Endothelial cell of umbilical vein (primary cell): Measurements from ENCODE around the gene GUCY1B1. TPM values are rescaled to one million over a fixed set of nuclear protein-coding genes. Genes with fewer than 3 reads are reported as not detected.

Source experiments
- BruUV-seq: library from RNA; stranded (reverse); fragments of 400-500 nt; replicated peaks from 2 replicates; lab custom pipeline; 2021; lab: Mats Ljungman, UMichigan
- CTCF ChIA-PET: fragments of 300-600, 350-600 bp; sonication (Branson Sonifier 250); formaldehyde crosslinking; loops from one replicate; lab custom pipeline; 2021; ENCODE audit warnings: antibody characterized with exemption, inconsistent platforms; lab: Charles Lee
- POLR2A ChIA-PET: fragments of 300-600, 350-600 bp; sonication (Branson Sonifier 250); formaldehyde crosslinking; loops from one replicate; lab custom pipeline; 2021; ENCODE audit warnings: antibody characterized with exemption, inconsistent platforms; lab: Charles Lee
- DNase-seq: peaks from one replicate; pipeline ENCODE4 v3.0.0-alpha.2; 2011; ENCODE audit warnings: low read depth, low spot score
- FAIRE-seq: peaks from 2 replicates; lab custom pipeline; 2011; peaks lifted over from hg19 to GRCh38; lab: Jason Lieb, UNC
- H2AFZ ChIP-seq: 2 replicates; pipeline ENCODE4 v1.6.0; 2012; ENCODE audit warnings: low read depth, low read length, control low read depth, inconsistent platforms
- H3K27ac ChIP-seq: 2 replicates; pipeline ENCODE4 v1.5.1; 2011; ENCODE audit warnings: low read depth, mild to moderate bottlenecking, control low read depth, low read length, moderate library complexity; ENCODE audit not compliant: insufficient read depth
- H3K27me3 ChIP-seq, 2 experiments: 2 replicates each; pipeline versions ENCODE4 v1.6.0 to v1.6.1; 2011; ENCODE audit warnings: low read length in 2 of 2, mixed read lengths in 1 of 2; ENCODE audit not compliant: control insufficient read depth in 2 of 2, insufficient read depth in 2 of 2
- H3K36me3 ChIP-seq, 2 experiments: 2 replicates in 1 of 2; 3 replicates in 1 of 2; pipeline ENCODE4 v1.5.1; 2011; ENCODE audit warnings: low read length in 2 of 2, mild to moderate bottlenecking in 1 of 2, moderate library complexity in 1 of 2; ENCODE audit not compliant: control insufficient read depth in 2 of 2, insufficient read depth in 2 of 2; ENCODE audit errors: extremely low read depth in 1 of 2
- H3K4me1 ChIP-seq: 3 replicates; pipeline ENCODE4 v1.5.1; 2011; ENCODE audit warnings: mild to moderate bottlenecking, low read length; ENCODE audit not compliant: control insufficient read depth, insufficient read depth; ENCODE audit errors: extremely low read depth
- H3K4me2 ChIP-seq: 2 replicates; pipeline ENCODE4 v1.6.1; 2011; ENCODE audit warnings: low read length, control low read depth, mixed read lengths; ENCODE audit not compliant: insufficient read depth
- H3K4me3 ChIP-seq, 3 experiments: fragments of 200-600 bp in 1 of 3; sonication (generic), shearing (Covaris generic) in 1 of 3; replicated peaks in 1 of 3; 2 replicates each; pipeline ENCODE4 v1.5.1; 2011 to 2016; ENCODE audit warnings: control low read depth in 3 of 3, low read length in 3 of 3, mild to moderate bottlenecking in 2 of 3, inconsistent platforms in 1 of 3, low read depth in 1 of 3, moderate library complexity in 1 of 3; ENCODE audit not compliant: insufficient read depth in 1 of 3
- H3K79me2 ChIP-seq: 2 replicates; pipeline ENCODE4 v1.6.0; 2012; ENCODE audit warnings: low read length, inconsistent platforms; ENCODE audit not compliant: control insufficient read depth, insufficient read depth
- H3K9ac ChIP-seq: replicated peaks from 2 replicates; pipeline ENCODE3; 2011; ENCODE audit warnings: low read length, control low read depth; ENCODE audit not compliant: insufficient read depth; ENCODE audit errors: extremely low read depth
- H3K9me1 ChIP-seq: replicated peaks from 3 replicates; pipeline ENCODE4 v1.6.0; 2011; ENCODE audit warnings: mild to moderate bottlenecking, low read length; ENCODE audit not compliant: control insufficient read depth, insufficient read depth; ENCODE audit errors: extremely low read depth
- H3K9me3 ChIP-seq: replicated peaks from 2 replicates; pipeline ENCODE4 v1.5.1; 2012; ENCODE audit warnings: low read length, inconsistent platforms; ENCODE audit not compliant: control insufficient read depth, insufficient read depth
- H4K20me1 ChIP-seq: replicated peaks from 2 replicates; pipeline ENCODE3; 2011; ENCODE audit warnings: mild to moderate bottlenecking, low read length; ENCODE audit not compliant: control insufficient read depth, insufficient read depth; ENCODE audit errors: extremely low read depth
- CTCF ChIP-seq, 2 donors: IDR thresholded peaks; 1 replicate in 1 of 2; 2 replicates in 1 of 2; pipeline ENCODE4 v1.5.1; 2011; ENCODE audit warnings: low read length in 2 of 2, mild to moderate bottlenecking in 2 of 2, moderate library complexity in 2 of 2, control low read depth in 1 of 2, inconsistent platforms in 1 of 2, low read depth in 1 of 2; ENCODE audit not compliant: insufficient read depth in 1 of 2; ENCODE audit errors: extremely low read depth in 1 of 2
- EZH2 ChIP-seq: IDR thresholded peaks from 2 replicates; pipeline ENCODE4 v1.6.1; 2012; ENCODE audit warnings: borderline replicate concordance, low read depth, mild to moderate bottlenecking, moderate library complexity, low read length, inconsistent platforms; ENCODE audit not compliant: severe bottlenecking
- FOS ChIP-seq: IDR thresholded peaks from 2 replicates; pipeline ENCODE4 v1.6.1; 2011; ENCODE audit warnings: mild to moderate bottlenecking, low read length, moderate library complexity, borderline replicate concordance; ENCODE audit not compliant: insufficient read depth
- GATA2 ChIP-seq: IDR thresholded peaks from 2 replicates; pipeline ENCODE4 v1.7.0; 2011; ENCODE audit warnings: low read depth, mild to moderate bottlenecking, moderate library complexity, mixed read lengths, low read length; ENCODE audit not compliant: insufficient read length, insufficient read depth
- JUN ChIP-seq: IDR thresholded peaks from 2 replicates; pipeline ENCODE4 v1.6.1; 2011; ENCODE audit warnings: borderline replicate concordance, low read depth; ENCODE audit not compliant: insufficient read length, insufficient read depth
- MYC ChIP-seq: IDR thresholded peaks from one replicate; pipeline ENCODE4 v1.6.1; 2011; ENCODE audit warnings: mild to moderate bottlenecking, low read depth, low read length
- POLR2A ChIP-seq: IDR thresholded peaks from 2 replicates; pipeline ENCODE4 v1.6.1; 2012; ENCODE audit warnings: low read depth, mild to moderate bottlenecking, control low read depth, low read length
- POLR2AphosphoS5 ChIP-seq: IDR thresholded peaks from 2 replicates; pipeline ENCODE4 v1.6.1; 2012; ENCODE audit warnings: low read depth, mild to moderate bottlenecking, control low read depth, low read length, moderate library complexity; ENCODE audit not compliant: insufficient read depth
- dilution Hi-C: fragments of 300-500 bp; cut with MboI; formaldehyde crosslinking; loops from one replicate; pipeline ENCODE4 v1.15.0; 2019; ENCODE audit warnings: low sequenced_read_pairs; ENCODE audit not compliant: extremely low pct_ligation_motif_present
- intact Hi-C: fragments of 100-400 bp; cut with micrococcal nuclease; formaldehyde crosslinking; loops from one replicate; pipeline ENCODE4 v1.10.0; 2022
- polyA plus RNA-seq, 4 experiments: library from polyadenylated mRNA; depleted of rRNA in 3 of 4; stranded (reverse) in 3 of 4; unstranded in 1 of 4; fragments of >200 nt; gene quantifications; 2 replicates each; pipeline versions ENCODE4 v1.2.1 to v1.2.3, GENCODE V29; 2011 to 2012; ENCODE audit warnings: missing spikeins in 1 of 4
- total RNA-seq: library from RNA; stranded (reverse); gene quantifications from 2 replicates; pipeline ENCODE4 v1.2.3, GENCODE V29; 2021
- TF ChIP-seq, protein P1 (sequence below): IDR thresholded peaks from 2 replicates; pipeline ENCODE4 v1.6.1; 2011; ENCODE audit not compliant: insufficient read depth, insufficient read length

GUCY1B1 gene
- total and polyA plus RNA-seq, 2 donors (not counting 3 experiments of a cell fraction or from before 2014, with no cell fraction given) = 1.9 to 4.7 TPM

DNA sequence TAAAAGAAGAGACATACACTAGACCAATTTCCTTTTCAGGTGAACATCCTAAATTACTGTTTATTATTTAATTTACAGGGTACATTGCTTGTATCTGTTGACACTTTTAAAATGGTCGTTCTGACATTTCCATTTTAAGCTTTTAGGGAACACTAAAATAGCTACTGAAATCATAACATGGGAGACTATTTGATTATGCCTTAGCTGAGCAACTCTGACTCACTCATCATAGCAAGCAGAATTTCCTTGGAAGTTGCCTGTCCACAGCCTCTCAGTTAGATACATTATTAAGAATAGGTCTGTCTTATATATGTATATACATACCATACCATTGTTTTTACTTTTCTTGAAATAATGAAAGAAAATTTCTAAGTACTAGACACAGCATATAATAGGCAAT is 22.0 kb downstream of the GUCY1B1 start:
- CTCF ChIA-PET = interaction anchor here (3.1 to 6.2 kb wide), 2 partner anchors 251 to 377 kb away, joined by 12 to 41 read pairs; no protein-coding TSS in a partner anchor

More for the DNA sequence above, 22.0 kb downstream of the GUCY1B1 start:
- Histone ChIP-seq H3K27ac (no peak overlapping the region), H3K36me3 (no peaks in the 10 kb centered on the region), H3K9ac (no peak overlapping the region), H3K4me1 (no peaks in the 10 kb centered on the region), H3K9me3 (no peaks in the 10 kb centered on the region), H3K4me2 (no peak overlapping the region), H3K9me1 (no peaks in the 10 kb centered on the region), H3K4me3 (no peak overlapping the region), H4K20me1 (no peaks in the 10 kb centered on the region), H3K79me2 (no peaks in the 10 kb centered on the region), H3K27me3 (no peaks in the 10 kb centered on the region), H2AFZ (no peak overlapping the region)
- no peak for FAIRE-seq
- no peak for TF ChIP-seq POLR2AphosphoS5
- no peak for TF ChIP-seq JUN
- TF ChIP-seq, protein P1, sequence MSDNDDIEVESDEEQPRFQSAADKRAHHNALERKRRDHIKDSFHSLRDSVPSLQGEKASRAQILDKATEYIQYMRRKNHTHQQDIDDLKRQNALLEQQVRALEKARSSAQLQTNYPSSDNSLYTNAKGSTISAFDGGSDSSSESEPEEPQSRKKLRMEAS = no peak
- no peak for TF ChIP-seq FOS
- no peak for TF ChIP-seq EZH2
- TF ChIP-seq CTCF (IDR thresholded peaks at IDR 0.05; ENCODE audit: extremely low read depth in 1 of 2, insufficient read depth in 1 of 2, low read depth in 1 of 2, low read length in 2 of 2) = no peak
- no peak for TF ChIP-seq GATA2
- no peak for TF ChIP-seq MYC
- no peak for TF ChIP-seq POLR2A
- intact Hi-C loops (loop anchor here (10.0 kb wide), 1 partner anchor 756 kb away; no protein-coding TSS in a partner anchor), dilution Hi-C loops (no loop called here)
- DNase-seq = no peak
- no TSS peak for BruUV-seq
- POLR2A ChIA-PET = no interaction called here
